Activated CD4-positive, CD25-positive, alpha-beta regulatory T cell treated with anti-CD3 and anti-CD28 coated beads, Interleukin-2, amount 50 U/mL, for 72 hours (primary cell): ENCODE measurements around the gene MAP3K3.
A peak's percentile ranks its signal among the peaks of the same experiment; 100 is the strongest.

Experiments used
- DNase-seq: peaks from one replicate; pipeline ENCODE4 v3.0.0; 2021

The MAP3K3 gene

DNA sequence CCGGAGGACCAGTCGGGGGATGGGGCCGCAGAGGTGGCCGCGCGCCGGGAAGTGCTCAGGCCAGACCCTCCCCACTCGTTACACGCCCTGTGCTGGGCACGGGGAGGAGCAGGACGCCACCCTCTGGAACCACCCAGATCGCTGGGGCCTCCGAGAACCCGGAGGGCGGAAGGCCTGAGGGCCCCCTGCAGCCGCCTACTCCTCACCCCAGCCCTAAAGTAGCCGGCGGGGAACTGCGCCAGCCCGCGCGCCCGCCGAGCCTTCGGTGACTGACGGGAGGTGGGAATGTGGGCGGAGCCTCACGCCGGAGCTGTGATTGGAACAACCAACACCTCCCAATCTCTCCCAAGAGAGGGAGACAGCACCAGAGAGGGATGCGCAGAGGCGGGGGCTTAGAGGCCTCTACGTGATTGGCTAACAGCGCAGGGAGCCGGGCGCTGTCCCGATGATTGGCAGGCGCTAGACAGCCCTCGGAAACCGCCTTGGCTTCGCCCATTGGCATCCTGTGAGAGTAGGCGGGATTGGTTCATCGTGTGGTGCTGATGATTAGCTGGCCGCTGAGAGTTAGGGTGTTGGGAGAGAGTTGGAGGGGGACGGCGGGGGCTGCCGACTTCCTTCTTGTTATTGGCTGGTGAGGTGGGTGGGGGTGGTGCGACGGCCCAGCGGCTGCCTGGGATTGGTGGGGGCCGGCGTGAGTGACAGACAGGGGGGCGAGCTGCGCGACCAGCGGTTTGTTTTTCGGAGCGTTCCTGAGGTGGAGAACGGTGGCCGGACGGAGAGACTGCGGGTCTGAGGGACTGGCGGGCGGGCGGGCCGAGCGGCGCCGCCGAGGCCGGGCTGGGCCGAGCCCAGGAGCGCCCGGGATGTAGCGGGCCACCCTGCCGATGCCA, at the start of gene MAP3K3:
MAP3K3 (plus strand) TSS at position 734 of the 890 bp plus-strand sequence. CDS start 343 bp downstream, outside the sequence.
- peak; percentile 90 for DNase-seq

DNA sequence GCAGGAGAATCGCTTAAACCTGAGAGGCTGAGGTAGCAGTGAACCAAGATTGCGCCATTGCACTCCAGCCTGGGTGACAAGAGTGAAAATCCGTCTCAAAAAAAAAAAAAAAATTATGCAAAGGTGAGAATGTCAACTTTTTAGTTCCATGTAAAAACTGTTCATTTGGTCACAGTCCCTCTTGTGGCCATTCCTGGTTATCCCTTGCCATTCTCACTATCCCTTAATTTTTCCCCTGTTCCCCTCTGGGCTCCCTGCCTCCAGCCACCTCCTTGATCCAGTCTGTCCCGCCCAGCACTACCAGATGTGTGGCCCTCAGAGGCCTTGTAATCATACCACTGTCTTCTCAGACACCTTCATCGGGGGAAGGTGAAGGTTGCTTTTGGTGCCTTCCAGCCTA, 48.6 kb upstream of the MAP3K3 start:
- no peak for DNase-seq

DNA sequence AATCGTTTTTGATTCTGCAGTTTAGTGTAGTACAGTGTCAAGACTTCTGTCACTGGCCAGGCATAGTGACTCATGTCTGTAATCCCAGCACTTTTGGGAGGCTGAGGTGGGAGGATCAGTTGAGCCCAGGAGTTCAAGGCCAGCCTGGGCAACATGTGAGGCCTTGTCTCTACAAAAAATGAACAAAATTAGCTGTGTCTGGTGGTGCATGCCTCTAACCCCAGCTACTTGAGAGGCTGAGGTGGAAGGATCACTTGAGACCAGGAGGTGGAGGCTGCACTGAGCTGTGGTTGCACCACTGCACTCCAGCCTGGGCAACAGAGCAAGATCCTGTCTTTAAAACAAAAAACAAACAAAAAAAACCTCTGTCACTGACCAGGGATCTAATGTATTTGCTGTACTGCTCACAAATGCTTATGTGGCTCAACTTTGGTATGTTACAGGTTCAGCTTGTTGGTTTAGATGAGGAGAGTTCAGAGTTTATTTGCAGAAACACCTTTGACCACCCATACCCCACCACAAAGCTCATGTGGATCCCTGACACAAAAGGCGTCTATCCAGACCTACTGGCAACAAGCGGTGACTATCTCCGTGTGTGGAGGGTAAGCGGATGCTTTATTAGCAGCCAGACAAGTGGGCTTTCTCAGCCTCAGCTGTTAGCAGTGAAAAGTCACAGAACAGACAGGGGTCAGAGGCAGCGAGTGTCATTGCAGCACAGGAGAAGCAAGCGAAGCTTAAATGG, 44.0 kb upstream of the MAP3K3 start:
- no peak for DNase-seq

DNA sequence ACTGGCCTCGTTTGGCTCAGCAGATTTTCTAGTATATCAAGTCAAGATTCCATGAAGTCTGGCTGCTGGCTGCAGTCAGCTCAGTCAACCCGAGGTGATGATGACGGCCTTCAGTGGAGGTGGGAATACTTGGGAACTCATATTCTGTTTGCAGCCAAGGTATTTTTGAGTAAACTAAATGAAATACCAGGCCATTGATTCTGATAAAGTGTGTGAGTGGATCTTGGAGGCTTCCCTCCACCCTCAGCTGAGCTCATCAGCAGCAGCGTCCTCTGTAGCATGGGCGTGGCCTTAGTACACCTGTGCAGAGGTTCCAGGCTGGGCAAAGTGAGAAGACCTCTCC, 43.5 kb upstream of the MAP3K3 start:
- DNase-seq: no peak

DNA sequence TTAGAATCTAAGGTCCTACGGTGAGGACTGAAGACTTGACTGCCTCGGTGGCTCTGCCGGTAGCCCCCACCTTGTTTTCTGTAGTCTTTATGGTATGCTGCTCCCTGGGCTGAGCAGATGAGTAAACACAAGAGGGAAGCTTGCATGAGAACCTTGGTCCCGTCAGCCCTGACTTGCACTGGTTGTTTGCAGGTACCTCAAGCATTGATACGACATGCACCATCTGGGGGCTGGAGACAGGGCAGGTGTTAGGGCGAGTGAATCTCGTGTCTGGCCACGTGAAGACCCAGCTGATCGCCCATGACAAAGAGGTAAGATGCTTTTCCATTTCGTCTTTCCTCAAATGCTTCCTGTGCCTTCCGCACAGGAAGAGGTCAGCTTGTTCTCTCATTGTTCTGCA, 42.6 kb upstream of the MAP3K3 start:
- no peak for DNase-seq

DNA sequence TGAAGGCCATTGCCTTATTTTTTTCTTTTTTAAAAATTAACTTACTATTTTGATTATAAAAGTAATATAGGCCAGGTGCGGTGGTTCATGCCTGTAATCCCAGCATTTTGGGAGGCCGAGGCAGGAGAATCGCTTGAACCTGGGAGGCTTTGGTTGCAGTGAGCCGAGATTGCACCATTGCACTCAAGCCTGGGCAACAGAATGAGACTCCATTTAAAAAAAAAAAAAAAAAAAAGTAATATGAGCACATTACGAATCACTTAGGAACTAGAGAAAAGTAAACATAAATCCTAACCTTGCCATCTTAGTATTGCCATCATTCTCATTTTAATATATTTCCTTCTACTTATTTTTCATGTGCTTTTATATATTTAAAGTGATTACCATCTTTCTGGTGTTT, 34.4 kb upstream of the MAP3K3 start:
- no peak for DNase-seq

DNA sequence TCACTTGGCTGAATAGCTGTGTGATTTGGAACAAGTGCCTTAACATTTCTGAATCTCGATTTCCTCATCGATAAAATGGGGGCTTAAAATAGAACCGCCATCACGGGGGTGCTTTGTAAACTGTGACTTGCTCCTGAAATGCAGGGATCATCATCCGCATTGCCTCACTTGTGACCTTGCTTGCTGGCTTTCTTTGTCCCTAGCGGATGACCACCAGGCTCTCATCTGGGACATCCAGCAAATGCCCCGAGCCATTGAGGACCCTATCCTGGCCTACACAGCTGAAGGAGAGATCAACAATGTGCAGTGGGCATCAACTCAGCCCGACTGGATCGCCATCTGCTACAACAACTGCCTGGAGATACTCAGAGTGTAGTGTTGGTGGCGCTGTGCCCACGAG, 33.4 kb upstream of the MAP3K3 start:
- DNase-seq: no peak

DNA sequence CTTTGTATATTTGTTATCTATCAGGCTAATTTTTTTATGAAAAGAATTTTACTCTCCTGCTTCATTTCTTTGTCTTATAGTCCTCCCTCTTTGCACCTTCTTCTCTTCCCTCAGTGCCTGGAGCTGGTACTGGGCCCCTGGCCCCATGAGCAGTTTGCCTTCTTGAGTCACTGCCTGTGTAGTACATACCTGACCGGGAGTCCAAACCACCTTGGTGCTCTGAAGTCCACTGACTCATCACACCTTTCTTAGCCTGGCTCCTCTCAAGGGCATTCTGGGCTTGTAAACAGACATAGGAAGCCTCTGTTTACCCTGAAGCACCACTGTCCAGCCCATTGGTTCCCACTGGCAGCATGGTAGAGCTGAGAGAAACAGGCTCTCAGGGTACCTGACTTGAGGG, 32.6 kb upstream of the MAP3K3 start:
- DNase-seq: no peak

DNA sequence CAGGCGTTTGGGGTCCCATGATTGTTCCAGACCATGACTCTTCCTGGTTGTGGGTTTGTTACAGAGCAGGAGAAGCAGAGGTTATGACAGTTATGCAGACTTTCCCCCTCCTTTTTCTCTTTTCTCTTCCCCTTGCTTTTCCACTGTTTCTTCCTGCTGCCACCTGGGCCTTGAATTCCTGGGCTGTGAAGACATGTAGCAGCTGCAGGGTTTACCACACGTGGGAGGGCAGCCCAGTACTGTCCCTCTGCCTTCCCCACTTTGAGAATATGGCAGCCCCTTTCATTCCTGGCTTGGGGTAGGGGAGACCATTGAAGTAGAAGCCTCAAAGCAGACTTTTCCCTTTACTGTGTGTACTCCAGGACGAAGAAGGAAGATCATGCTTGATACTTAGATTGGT, 29.4 kb upstream of the MAP3K3 start:
- no peak for DNase-seq

DNA sequence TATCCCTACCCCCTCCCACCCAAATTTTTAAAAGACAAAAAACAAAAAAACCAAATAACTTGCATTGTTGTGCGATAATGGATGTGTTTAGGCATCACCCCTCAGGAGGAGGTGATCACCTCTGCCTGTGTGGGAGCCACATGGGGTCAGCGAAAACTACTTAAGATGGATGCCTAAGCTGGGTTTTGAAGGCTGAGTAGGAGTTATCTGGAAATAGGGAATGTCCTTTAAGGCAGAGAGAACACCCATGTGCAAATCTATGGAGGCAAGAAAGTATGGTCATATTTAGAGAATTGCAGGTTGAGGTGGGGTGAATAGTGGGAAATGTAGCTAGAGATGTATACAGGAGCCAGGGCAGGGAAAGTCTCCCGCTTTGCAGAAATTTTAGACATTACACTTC, 27.1 kb upstream of the MAP3K3 start:
- no peak for DNase-seq

DNA sequence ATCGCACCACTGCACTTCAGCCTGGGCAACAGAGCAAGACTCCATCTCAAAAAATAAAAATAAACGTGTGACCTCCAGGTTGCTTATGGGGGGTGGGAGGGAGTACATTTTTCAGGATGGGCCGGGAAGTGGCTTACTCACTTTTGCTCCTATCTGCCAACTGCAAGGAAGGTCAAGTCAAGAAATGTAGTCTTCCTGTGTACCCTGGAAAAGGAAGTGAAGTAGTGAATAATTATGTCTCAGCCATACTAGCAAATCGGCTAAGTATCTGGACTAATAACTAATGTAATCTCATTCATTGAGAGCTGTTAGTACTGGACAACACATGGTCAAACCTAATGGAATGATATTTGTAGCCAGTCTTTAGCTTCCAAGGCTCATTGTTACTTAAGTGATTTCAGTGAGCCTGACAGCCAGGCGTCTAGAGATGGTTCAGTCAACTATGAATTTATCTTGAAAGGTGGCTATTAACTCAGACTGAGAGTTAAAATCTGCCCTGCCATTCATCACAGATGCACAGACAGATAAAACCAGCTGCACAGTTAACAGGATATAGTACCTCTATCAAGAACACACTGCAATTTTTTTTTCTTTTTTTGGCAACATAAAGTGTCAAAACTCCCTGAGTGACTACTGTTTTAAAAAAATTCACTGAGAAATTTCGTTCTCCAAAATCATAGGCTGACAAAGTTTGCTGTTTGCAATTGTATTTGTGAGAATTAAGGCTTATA, 25.2 kb upstream of the MAP3K3 start:
- no peak for DNase-seq

DNA sequence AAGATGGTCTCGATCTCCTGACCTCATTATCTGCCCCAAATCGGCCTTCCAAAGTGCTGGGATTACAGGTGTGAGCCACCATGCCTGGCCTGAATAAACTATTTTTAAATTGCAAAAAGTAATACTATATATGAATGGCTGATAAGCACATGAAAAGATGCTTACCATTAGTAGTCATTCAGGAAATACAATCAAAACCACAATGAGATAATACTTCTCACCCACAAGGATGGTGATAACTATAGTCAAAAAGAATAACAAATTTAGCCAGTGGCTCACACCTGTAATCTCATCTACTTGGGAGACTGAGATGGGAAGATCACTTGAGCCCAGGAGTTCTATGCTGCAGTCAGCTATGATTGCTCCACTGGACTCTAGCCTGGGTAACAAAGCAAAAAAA, 23.9 kb upstream of the MAP3K3 start:
- DNase-seq: no peak

DNA sequence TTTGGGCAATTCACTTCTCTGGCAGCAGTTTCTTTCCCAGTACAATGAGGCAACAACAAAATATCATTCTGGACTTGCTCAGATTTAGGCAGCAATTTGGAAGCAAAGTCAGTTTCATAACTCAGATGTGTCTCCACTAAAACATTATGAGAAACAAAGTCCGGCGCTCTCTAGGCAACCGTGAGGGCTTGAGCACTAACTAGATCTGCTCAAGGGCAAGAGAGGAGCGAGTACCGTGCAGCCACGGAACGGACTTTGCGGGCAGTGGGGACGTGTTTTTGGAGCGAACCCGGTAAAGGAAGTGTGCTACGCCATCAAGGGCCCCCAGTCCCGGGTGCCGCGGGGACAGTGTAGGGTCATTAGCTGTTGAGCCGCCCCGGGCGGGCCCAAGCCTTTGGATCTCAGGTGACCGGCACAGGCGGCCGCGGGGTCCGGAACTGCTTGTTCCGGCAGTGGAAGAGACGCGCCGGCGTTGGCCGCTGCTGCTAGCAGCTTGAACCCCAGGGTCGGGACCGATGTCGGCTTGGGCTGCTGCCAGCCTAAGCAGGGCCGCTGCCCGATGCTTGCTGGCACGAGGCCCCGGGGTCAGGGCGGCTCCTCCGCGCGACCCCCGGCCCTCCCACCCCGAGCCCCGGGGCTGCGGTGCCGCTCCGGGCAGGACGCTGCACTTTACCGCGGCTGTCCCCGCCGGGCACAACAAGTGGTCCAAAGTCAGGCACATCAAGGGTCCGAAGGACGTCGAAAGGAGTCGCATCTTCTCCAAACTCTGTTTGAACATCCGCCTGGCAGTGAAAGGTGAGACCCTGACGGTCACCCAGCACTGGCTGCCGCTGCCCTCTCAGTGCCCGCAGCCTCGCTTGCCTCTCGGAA, 21.4 kb upstream of the MAP3K3 start, which contains the start of gene TACO1:
TACO1 (plus strand) TSS at position 327 of the 870 bp plus-strand sequence; CDS start at position 516, 189 bp downstream.
- peak; percentile 80 for DNase-seq

DNA sequence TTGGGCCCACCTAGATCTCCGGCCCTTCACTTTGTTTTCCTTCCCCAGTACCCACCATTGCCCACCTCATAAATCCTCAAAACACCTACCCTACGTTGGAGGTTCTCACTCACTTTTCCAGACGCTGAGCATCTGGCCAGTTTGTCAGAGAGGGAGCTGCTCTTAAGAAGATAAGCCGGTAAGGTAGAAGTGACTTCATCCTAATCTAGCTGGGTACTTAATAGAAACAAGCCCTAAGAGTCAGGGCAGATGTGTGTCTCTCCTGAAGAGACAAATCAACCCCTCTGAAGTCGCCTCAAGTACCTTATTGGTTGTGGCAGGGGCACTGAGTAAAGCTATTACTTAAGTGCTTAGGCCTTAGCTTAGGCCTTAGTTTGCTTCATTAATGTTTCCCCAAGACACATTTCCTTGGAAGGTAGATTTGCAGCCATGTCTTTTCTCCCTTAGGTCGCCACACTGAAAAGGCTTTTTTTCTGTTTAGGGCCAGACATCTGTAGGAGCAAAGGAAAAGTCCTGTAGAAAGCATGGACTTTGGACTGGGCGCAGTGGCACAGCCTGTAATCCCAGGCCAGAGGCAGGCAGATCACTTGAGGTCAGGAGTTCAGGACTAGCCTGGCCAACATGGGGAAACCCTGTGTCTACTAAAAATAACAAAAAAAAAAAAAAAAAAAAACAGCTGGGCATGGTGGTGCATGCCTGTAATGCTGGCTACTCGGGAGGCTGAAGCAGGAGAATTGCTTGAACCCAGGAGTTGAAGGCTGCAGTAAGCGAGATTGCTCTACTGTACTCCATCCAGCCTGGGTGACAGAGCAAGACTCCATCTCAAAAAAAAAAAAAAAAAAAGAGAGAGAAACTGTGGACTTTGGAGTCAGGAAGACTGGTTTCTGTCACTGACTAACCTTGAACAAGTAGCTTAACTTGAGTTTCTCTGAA, 20.5 kb upstream of the MAP3K3 start:
- no peak for DNase-seq

DNA sequence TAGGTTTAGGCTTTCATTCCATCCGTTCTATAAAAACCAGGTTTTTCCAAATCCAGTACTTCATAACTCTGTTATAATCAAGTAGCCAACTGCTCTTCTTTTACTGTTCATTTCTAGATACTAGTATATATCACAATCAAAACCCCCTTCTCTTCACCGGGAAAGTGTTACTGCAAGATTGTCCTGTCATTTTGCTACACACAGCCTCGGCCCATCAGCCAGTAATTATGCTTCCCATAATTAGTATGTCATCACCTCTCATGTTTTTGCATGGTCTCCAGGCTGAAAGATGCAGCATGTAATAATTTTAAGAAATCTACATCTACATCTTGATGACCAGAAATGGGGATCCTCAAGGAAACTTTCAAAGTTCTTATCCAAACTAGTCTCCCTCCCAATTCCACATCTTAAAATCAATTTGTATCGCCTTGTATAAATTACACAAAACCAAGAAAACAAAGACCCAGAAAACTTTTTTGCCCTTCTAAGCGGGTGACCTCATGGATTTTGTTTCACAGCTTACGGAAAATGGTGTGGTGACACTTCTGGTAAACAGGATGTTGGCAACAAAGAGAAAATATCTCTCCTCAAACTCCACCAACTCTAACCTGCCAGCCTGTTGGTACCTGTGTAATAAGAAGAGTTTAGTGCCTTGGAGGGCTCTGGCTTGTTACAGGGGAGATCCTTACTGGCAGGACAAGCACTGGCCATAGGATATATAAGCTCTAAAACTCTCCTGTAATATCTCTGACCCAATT, 12.2 kb upstream of the MAP3K3 start:
- no peak for DNase-seq

DNA sequence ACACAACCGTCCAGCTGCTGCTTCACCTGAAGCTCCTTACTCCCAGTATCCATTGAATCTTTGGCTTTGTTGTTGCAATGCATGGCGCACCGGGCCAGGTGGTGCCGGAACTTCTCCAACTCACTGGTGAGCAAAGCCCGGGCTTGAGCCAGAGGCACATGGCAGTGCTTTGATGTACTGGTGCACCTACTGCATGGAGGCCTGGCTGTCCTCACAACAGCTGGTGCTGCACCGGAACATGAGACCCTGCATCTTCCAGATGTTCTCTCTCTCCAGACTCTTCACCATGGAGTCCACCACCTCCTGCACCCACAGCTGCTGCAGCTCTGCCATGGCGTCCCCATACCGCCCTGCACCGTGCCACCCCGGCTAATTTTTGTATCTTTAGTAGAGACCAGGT, 11.4 kb upstream of the MAP3K3 start:
- no peak for DNase-seq

DNA sequence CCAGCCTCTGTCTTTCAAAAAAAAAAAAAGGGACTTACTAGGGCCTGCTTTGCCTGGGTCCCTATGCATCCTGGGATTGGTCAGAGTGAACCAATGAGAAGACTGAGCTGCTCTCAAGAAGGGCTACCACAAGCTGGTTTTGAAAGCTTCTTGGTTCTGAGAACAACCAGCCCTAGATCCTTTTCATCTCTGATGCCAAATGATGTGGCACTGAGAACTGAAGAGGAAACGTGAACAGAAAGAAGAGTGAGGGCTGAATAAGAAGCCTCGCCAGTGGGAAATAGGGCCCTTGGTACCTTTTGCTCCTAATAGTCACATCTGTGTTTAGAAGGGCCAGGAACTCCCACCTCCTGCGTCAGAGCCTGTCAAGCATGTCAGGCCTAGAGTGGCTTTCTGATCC, 10.9 kb upstream of the MAP3K3 start:
- no peak for DNase-seq

DNA sequence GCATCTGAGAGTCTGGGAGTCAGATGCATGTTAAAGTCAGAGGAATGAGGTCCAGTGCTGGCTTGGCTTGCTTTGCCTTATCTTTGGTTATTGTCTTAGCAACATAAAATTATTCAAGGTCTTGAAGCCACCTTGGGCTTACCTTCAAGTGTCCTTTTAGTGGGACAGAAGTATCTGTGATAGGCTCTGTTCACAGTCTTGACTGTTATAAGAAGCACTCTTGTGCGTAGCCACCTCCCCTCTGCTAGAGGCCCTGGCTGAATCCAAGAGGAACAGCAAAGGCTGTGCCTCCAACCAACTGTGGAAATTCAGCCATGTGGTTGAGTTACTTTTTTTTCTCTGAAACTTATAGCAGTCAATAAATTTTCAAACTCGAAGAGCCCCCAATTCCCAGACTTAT, 8.6 kb upstream of the MAP3K3 start:
- no peak for DNase-seq

DNA sequence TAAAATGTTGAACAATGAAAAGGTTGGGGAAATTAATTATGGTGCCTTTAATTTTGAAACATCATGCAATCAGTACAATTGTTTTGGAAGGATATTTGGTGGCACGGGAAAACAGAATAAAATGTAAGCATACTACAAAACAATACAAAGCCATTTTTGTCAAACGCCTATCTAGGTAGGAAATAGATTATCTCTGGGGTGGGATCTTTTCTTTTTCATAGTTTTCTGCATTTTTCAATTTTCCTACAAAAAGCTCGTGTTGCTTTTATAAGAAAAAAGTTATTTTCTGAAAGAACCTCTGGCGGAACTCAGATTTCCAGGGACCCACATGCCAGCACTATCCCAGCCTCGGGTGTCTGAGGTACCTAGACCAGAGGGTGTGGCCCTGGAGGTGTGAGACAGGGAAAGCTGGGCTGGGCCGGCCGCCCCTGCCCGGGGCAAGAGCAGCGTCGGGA, 961 bp upstream of the MAP3K3 start:
- no peak for DNase-seq

DNA sequence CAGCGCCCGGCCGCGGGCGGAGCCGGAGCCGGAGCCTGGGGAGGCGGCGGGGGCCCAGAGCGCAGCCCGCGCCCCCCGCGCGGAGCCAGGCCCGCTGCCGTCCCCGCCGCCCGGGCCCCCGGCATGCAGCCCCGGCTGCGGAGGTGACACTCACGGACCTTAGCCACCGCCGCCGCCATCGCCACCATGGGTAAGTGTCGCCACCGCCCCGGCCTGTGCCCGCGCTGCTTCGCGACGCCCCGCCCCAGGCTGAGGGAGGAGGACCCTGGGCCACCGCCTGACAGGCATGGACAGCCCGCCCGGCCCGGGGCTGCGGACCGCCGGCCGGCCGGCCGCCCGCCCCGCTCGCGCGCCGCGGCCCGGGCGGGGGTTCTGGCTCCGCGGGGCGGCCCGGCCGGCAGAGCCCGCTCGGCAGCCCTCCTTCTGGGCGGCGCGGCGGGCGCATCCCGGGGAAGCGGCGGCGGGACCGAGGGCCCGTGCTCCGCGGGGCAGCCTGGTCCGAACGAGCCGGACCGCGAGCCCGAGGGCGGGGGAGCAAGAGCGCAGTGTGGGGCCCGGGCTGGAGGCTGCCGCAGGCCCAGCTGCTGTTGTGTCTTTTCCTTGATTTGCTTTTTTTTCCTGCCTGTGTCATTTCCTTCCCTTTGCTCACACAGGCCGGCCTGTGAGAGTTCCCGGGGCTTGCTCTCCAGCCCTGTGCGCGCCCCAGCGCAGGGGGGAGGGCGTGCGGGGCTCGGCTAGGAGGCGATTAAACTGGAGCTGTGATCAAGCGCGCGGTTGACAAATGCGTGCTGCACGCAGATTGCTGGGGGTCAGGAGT, 565 bp downstream of the MAP3K3 start:
- peak; percentile 78 for DNase-seq
